Activated CD8-positive, alpha-beta T cell treated with anti-CD3 and anti-CD28 coated beads for 36 hours (primary cell): Measurements from ENCODE around the gene KDELR1. TPM values are rescaled to one million over a fixed set of nuclear protein-coding genes. Genes with fewer than 3 reads are reported as not detected.
A peak's percentile ranks its signal among the peaks of the same experiment; 100 is the strongest.
"Not testable (repeated sequence)": the region's sequence is repeated elsewhere in the genome, so short reads cannot be mapped to it uniquely, and the experiment has no call there.

Experiments
- ATAC-seq: fragments of 200-7000 bp; cut with Tn5 transposase; one replicate; pipeline ENCODE4 v1.10.0; 2021; ENCODE audit warnings: mild to moderate bottlenecking, moderate library complexity
- CTCF ChIA-PET: fragments of 350-600 bp; sonication (Branson Sonifier 250); formaldehyde crosslinking; loops from one replicate; lab custom pipeline; 2021; ENCODE audit warnings: antibody characterized with exemption; lab: Charles Lee
- POLR2A ChIA-PET: fragments of 350-600 bp; sonication (Branson Sonifier 250); formaldehyde crosslinking; loops from one replicate; lab custom pipeline; 2021; ENCODE audit warnings: antibody characterized with exemption; lab: Charles Lee
- DNase-seq: peaks from one replicate; pipeline ENCODE4 v3.0.0-alpha.2; 2020
- H3K27ac Mint-ChIP-seq: one replicate; pipeline ENCODE4 v1.8.0; 2021; ENCODE audit warnings: mild to moderate bottlenecking, mixed read lengths
- H3K27me3 Mint-ChIP-seq: one replicate; pipeline ENCODE4 v1.8.0; 2021; ENCODE audit warnings: mixed read lengths
- H3K36me3 Mint-ChIP-seq: one replicate; pipeline ENCODE4 v1.8.0; 2021; ENCODE audit warnings: low read depth, mixed read lengths
- H3K4me1 Mint-ChIP-seq: one replicate; pipeline ENCODE4 v1.8.0; 2021; ENCODE audit warnings: low read depth, mixed read lengths
- H3K4me3 Mint-ChIP-seq: one replicate; pipeline ENCODE4 v1.8.0; 2021; ENCODE audit warnings: mild to moderate bottlenecking, moderate library complexity, mixed read lengths
- H3K9me3 Mint-ChIP-seq: one replicate; pipeline ENCODE4 v1.8.0; 2021; ENCODE audit warnings: mixed read lengths
- CTCF ChIP-seq: fragments of 200-600 bp; IDR thresholded peaks from one replicate; pipeline ENCODE4 v1.8.0; 2022; ENCODE audit warnings: antibody characterized with exemption, mild to moderate bottlenecking
- intact Hi-C: fragments of 100-400 bp; cut with micrococcal nuclease; formaldehyde crosslinking; loops from one replicate; pipeline ENCODE4 v1.10.0; 2022
- total RNA-seq, 2 experiments: library from RNA; stranded (reverse); gene quantifications; one replicate each; pipeline ENCODE4 v1.2.3, GENCODE V29; 2021

The KDELR1 gene
- total RNA-seq, 2 experiments from 2014 or later: 66.3 to 66.7 TPM

- Mint-ChIP-seq H3K4me1 (peaks cover 36% of the 10 kb centered on the region), H3K27ac (no peak within 1 kb of the TSS), H3K9me3 (no peaks in the 10 kb centered on the region), H3K4me3 (peak within 1 kb of the TSS; percentile 15), H3K36me3 (no peaks in the 10 kb centered on the region), H3K27me3 (peaks cover 41% of the 10 kb centered on the region)
- ChIA-PET POLR2A (interaction anchor here (0.6 to 0.8 kb wide), 3 partner anchors 8 to 196 kb away, joined by 3 read pairs; no protein-coding TSS in a partner anchor), CTCF (interaction anchor here (1.0 to 3.1 kb wide), 4 partner anchors 13 to 43 kb away, joined by 3 to 8 read pairs (median 4); partner anchors contain the start of genes SYNGR4 and TMEM143)
- no peak for TF ChIP-seq CTCF
- intact Hi-C loops: no loop called here
- peak; percentile 41 for DNase-seq
- ATAC-seq: no peak
Measured at GRCh38 chr19:48393559-48394330, 2.4 kb upstream of the KDELR1 start, which contains the start of gene GRIN2D. GRIN2D (plus strand) TSS chr19:48393668; CDS start chr19:48398393, 4,725 bp downstream.

GRCh38 chr19:48392860-48393558 is 1.7 kb upstream of the KDELR1 start:
- Mint-ChIP-seq H3K27me3 (peaks cover 40% of the 10 kb centered on the region), H3K36me3 (peaks cover 7% of the 10 kb centered on the region), H3K4me3 (no peak overlapping the region), H3K9me3 (no peaks in the 10 kb centered on the region), H3K27ac (no peak overlapping the region), H3K4me1 (peaks cover 35% of the 10 kb centered on the region)
- intact Hi-C loops: no loop called here
- TF ChIP-seq CTCF: no peak
- ChIA-PET CTCF (interaction anchor here (1.0 to 3.1 kb wide), 3 partner anchors 22 to 42 kb away, joined by 4 to 8 read pairs (median 5); partner anchors contain the start of genes SYNGR4 and TMEM143), POLR2A (interaction anchor here (0.8 kb wide), 1 partner anchor 60 kb away, joined by 3 read pairs; no protein-coding TSS in a partner anchor)
- ATAC-seq (no peak), DNase-seq (no peak)

- Mint-ChIP-seq H3K36me3 (peaks cover 15% of the 10 kb centered on the region), H3K4me3 (peak overlapping the region; percentile 91), H3K4me1 (peaks cover 26% of the 10 kb centered on the region), H3K27me3 (peaks cover 31% of the 10 kb centered on the region)
- DNase-seq, ATAC-seq, H3K27ac Mint-ChIP-seq, intact Hi-C loops, H3K9me3 Mint-ChIP-seq: not testable (repeated sequence)
- ChIA-PET POLR2A (interaction anchor here (1.1 to 2.1 kb wide), 3 partner anchors 11 to 27 kb away, joined by 3 to 7 read pairs (median 3); partner anchors contain the start of gene SYNGR4), CTCF (interaction anchor here (0.6 to 2.4 kb wide), 36 partner anchors 9 to 1185 kb away, joined by 3 to 25 read pairs (median 4); partner anchors contain the start of genes GRWD1, SYNGR4 and TMEM143)
Measured at GRCh38 chr19:48392006-48392344, 624 bp upstream of the KDELR1 start.

GRCh38 chr19:48390188-48391099 is 907 bp downstream of the KDELR1 start:
- CTCF ChIA-PET: interaction anchor here (0.6 to 2.4 kb wide), 36 partner anchors 10 to 227 kb away, joined by 3 to 25 read pairs (median 4); partner anchors contain the start of genes GRWD1, SYNGR4 and TMEM143
- POLR2A ChIA-PET: interaction anchor here (1.0 to 2.1 kb wide), 8 partner anchors 10 to 227 kb away, joined by 3 to 7 read pairs (median 4); partner anchors contain the start of gene SYNGR4
- H3K36me3 Mint-ChIP-seq: peaks cover 20% of the 10 kb centered on the region
- ATAC-seq (peak; percentile 72), DNase-seq (peak; percentile 76)
- TF ChIP-seq CTCF: peak; percentile 43
- H3K4me3 Mint-ChIP-seq: peak overlapping the region; percentile 91
- no peaks in the 10 kb centered on the region for H3K9me3 Mint-ChIP-seq
- peaks cover 19% of the 10 kb centered on the region for H3K27me3 Mint-ChIP-seq
- intact Hi-C loops: no loop called here
- peak overlapping the region; percentile 92 for H3K27ac Mint-ChIP-seq
- peaks cover 25% of the 10 kb centered on the region for H3K4me1 Mint-ChIP-seq
